ENCODE measurements around the gene DMRT3.

- no peak for TF ChIP-seq CTCF (IDR thresholded peaks at IDR 0.05)
- no peak for TF ChIP-seq POLR2A (IDR thresholded peaks at IDR 0.05)
- no peak for TF ChIP-seq POLR2AphosphoS5 (IDR thresholded peaks at IDR 0.05)
Measured at GRCh38 chr9:1013021-1013420, 36.6 kb downstream of the DMRT3 start.

All from gastroesophageal sphincter (tissue), 3 donors.